ENCODE data around the gene NRIP1. TPM values are rescaled to one million over a fixed set of nuclear protein-coding genes. Genes with fewer than 3 reads are reported as not detected.

NRIP1 gene
- total and polyA plus RNA-seq, 2 of the 8 experiments (the other 6 are each of a cell fraction or from before 2014, with no cell fraction given) = 1.5 to 9.3 TPM

- no peak for FAIRE-seq
- no peak overlapping the region for H3K9ac ChIP-seq (replicated peaks in 1 of 4; ENCODE audit: extremely low read depth in 1 of 4, low read depth in 3 of 4, low read length in 3 of 4)
- POLR2A ChIA-PET (ENCODE audit: partially characterized antibody) = no interaction called here
These were observed 27.5 kb downstream of the NRIP1 start for GRCh38 chr21:15037095-15037899.

More at GRCh38 chr21:15037095-15037899, 27.5 kb downstream of the NRIP1 start:
- H4K8ac ChIP-seq (ENCODE audit: extremely low read depth, insufficient read depth, low read length) = no peak overlapping the region
- no peaks in the 10 kb centered on the region for H4K20me1 ChIP-seq (replicated peaks in 1 of 2; ENCODE audit: control insufficient read depth in 1 of 2, insufficient read depth in 2 of 2, low read length in 2 of 2)
- no peak overlapping the region for H2AFZ ChIP-seq (ENCODE audit: low read length)
- no peak overlapping the region for H3K18ac ChIP-seq (ENCODE audit: extremely low read depth, low read length)
- H2BK5ac ChIP-seq (ENCODE audit: low read depth, low read length) = no peak overlapping the region
- H3K4me2 ChIP-seq (ENCODE audit: insufficient read depth in 1 of 2, low read depth in 2 of 2, low read length in 2 of 2) = no peak overlapping the region
- no peak overlapping the region for H3K23ac ChIP-seq (ENCODE audit: insufficient read length)
- no peak overlapping the region for H2BK20ac ChIP-seq (ENCODE audit: low read length)
- H2BK15ac ChIP-seq (ENCODE audit: low read length) = no peak overlapping the region
- no peak overlapping the region for H3K4ac ChIP-seq (replicated peaks; ENCODE audit: insufficient read length, low read depth, low read length)
- no peak overlapping the region for H4K91ac ChIP-seq (replicated peaks; ENCODE audit: insufficient read length, low read length)
- H3K9me3 ChIP-seq (ENCODE audit: insufficient read depth in 2 of 2, low read depth in 1 of 2, low read length in 1 of 2) = no peaks in the 10 kb centered on the region
- H3K23me2 ChIP-seq (ENCODE audit: low read depth, low read length) = no peaks in the 10 kb centered on the region
- DNase-seq (ENCODE audit: low read depth in 1 of 2, low spot score in 2 of 2) = no peak
- no peak overlapping the region for H3K56ac ChIP-seq (replicated peaks; ENCODE audit: insufficient read length, low read depth, low read length)
- H3K27ac ChIP-seq (ENCODE audit: low read depth, low read length) = no peak overlapping the region
- no peak overlapping the region for H2BK12ac ChIP-seq (ENCODE audit: low read depth, low read length)
- no peaks in the 10 kb centered on the region; a peak in 1 of 8 replicates for H3K36me3 ChIP-seq (ENCODE audit: control insufficient read depth in 2 of 4, insufficient read depth in 4 of 4, low read length in 3 of 4)
- 94% methylated on average over 5 of the region's 5 CpGs; no CpG with 5 or more reads in 1 of the 2 experiments for WGBS, 2 experiments (ENCODE audit: extremely low coverage in 1 of 2, insufficient coverage in 1 of 2, insufficient read length in 1 of 2, insufficient replicate concordance in 2 of 2, low coverage in 1 of 2, low lambda C conversion rate in 2 of 2, missing lambda C conversion rate in 1 of 2)
- no peak overlapping the region for H4K5ac ChIP-seq (ENCODE audit: insufficient read length, low read depth, low read length)
- no peak overlapping the region for H3K14ac ChIP-seq (ENCODE audit: insufficient read length)
- no peak for TF ChIP-seq CREB1 (IDR thresholded peaks at IDR 0.05)
- TF ChIP-seq ATF2 (IDR thresholded peaks at IDR 0.05; ENCODE audit: low read length) = no peak
- no peak for TF ChIP-seq SIRT6 (IDR thresholded peaks at IDR 0.05; ENCODE audit: low read length)
- no peak for TF ChIP-seq RBBP5 (IDR thresholded peaks at IDR 0.05; ENCODE audit: borderline replicate concordance, low read depth, low read length)
- TF ChIP-seq KDM1A (IDR thresholded peaks at IDR 0.05; ENCODE audit: borderline replicate concordance, low read length) = no peak
- no peak for TF ChIP-seq HDAC6 (IDR thresholded peaks at IDR 0.05; ENCODE audit: low read depth, low read length)
- TF ChIP-seq TEAD4 (IDR thresholded peaks at IDR 0.05; ENCODE audit: low read depth, low read length) = no peak
- no peak for TF ChIP-seq KDM5A (IDR thresholded peaks at IDR 0.05; ENCODE audit: low read length)
- CTCF ChIA-PET (ENCODE audit: partially characterized antibody) = no interaction called here
- no peaks in the 10 kb centered on the region for H3K79me2 ChIP-seq (ENCODE audit: control insufficient read depth in 1 of 2, insufficient read depth in 2 of 2, low read length in 2 of 2)
- no peaks in the 10 kb centered on the region for H3K79me1 ChIP-seq (ENCODE audit: low read depth, low read length)
- H2BK120ac ChIP-seq (replicated peaks; ENCODE audit: low read depth, low read length) = no peak overlapping the region
- H3K27me3 ChIP-seq (replicated peaks in 1 of 4; ENCODE audit: control insufficient read depth in 3 of 4, extremely low read depth in 1 of 4, insufficient read depth in 3 of 4, low read length in 3 of 4) = no peaks in the 10 kb centered on the region
- no peaks in the 10 kb centered on the region for H3K4me1 ChIP-seq (replicated peaks in 1 of 4; ENCODE audit: control insufficient read depth in 3 of 4, insufficient read depth in 4 of 4, low read length in 3 of 4)
- H3K4me3 ChIP-seq (ENCODE audit: extremely low read depth in 1 of 4, insufficient read depth in 2 of 4, low read depth in 3 of 4, low read length in 4 of 4) = no peak overlapping the region
- H2AK5ac ChIP-seq (ENCODE audit: low read depth, low read length) = no peak overlapping the region
